Neural crest cell (in vitro differentiated cells): ENCODE results near the gene HBM. TPM values are rescaled to one million over a fixed set of nuclear protein-coding genes. Genes with fewer than 3 reads are reported as not detected.

Experiments used
- DNase-seq: peaks from one replicate; pipeline ENCODE4 v3.0.0; 2021; ENCODE audit warnings: low read depth, mixed read lengths, low spot score
- H3K27ac Mint-ChIP-seq: one replicate; pipeline ENCODE4 v1.8.0; 2021; ENCODE audit warnings: mild to moderate bottlenecking, mixed read lengths; ENCODE audit not compliant: unreplicated experiment
- H3K27me3 Mint-ChIP-seq: 2 replicates; pipeline ENCODE4 v1.8.0; 2021; ENCODE audit warnings: low read depth, mild to moderate bottlenecking, mixed read lengths
- H3K36me3 Mint-ChIP-seq: 2 replicates; pipeline ENCODE4 v1.8.0; 2021; ENCODE audit warnings: low read depth, mild to moderate bottlenecking, mixed read lengths
- H3K4me1 Mint-ChIP-seq: 2 replicates; pipeline ENCODE4 v1.8.0; 2021; ENCODE audit warnings: mixed read lengths
- H3K4me3 Mint-ChIP-seq: one replicate; pipeline ENCODE4 v1.8.0; 2021; ENCODE audit warnings: mild to moderate bottlenecking, mixed read lengths
- H3K9me3 Mint-ChIP-seq: 2 replicates; pipeline ENCODE4 v1.8.0; 2021; ENCODE audit warnings: mixed read lengths
- CTCF ChIP-seq: fragments of 200-600 bp; sonication (generic); conservative IDR thresholded peaks from 2 replicates; pipeline ENCODE4 v1.5.0; 2021; ENCODE audit warnings: antibody characterized with exemption, mild to moderate bottlenecking
- total RNA-seq: library from RNA; stranded (reverse); gene quantifications from 2 replicates; pipeline ENCODE4 v1.2.1, GENCODE V29; 2021

HBM gene
- total RNA-seq, 1 donor from 2014 or later, result not detected

- Mint-ChIP-seq H3K36me3 (no peaks in the 10 kb centered on the region), H3K27ac (no peak overlapping the region), H3K27me3 (peaks cover 8% of the 10 kb centered on the region), H3K4me3 (peak overlapping the region; percentile 65), H3K9me3 (no peaks in the 10 kb centered on the region), H3K4me1 (peaks cover 9% of the 10 kb centered on the region)
- no peak for DNase-seq
- TF ChIP-seq CTCF, result no peak
These were observed 25.5 kb upstream of the HBM start for GRCh38 chr16:140175-140857.

- no peaks in the 10 kb centered on the region for H3K36me3 Mint-ChIP-seq
- no peaks in the 10 kb centered on the region for H3K9me3 Mint-ChIP-seq
- no peak for TF ChIP-seq CTCF
- H3K27ac Mint-ChIP-seq, result peak overlapping the region; percentile 35
- H3K27me3 Mint-ChIP-seq, result peaks cover 8% of the 10 kb centered on the region
- H3K4me1 Mint-ChIP-seq, result peaks cover 5% of the 10 kb centered on the region
- H3K4me3 Mint-ChIP-seq, result peak overlapping the region; percentile 59
- DNase-seq, result no peak
These were observed 23.3 kb upstream of the HBM start for GRCh38 chr16:142405-142967.

GRCh38 chr16:143047-143446, 22.7 kb upstream of the HBM start:
- no peak for TF ChIP-seq CTCF
- Mint-ChIP-seq H3K27me3 (peaks cover 8% of the 10 kb centered on the region), H3K27ac (no peak overlapping the region), H3K36me3 (no peaks in the 10 kb centered on the region), H3K4me3 (no peak overlapping the region), H3K9me3 (no peaks in the 10 kb centered on the region), H3K4me1 (peaks cover 5% of the 10 kb centered on the region)
- no peak for DNase-seq

GRCh38 chr16:143456-143855, 22.3 kb upstream of the HBM start:
- no peaks in the 10 kb centered on the region for H3K9me3 Mint-ChIP-seq

GRCh38 chr16:144797-145252, 21.0 kb upstream of the HBM start:
- DNase-seq, result no peak
- Mint-ChIP-seq H3K4me3 (no peak overlapping the region), H3K9me3 (no peaks in the 10 kb centered on the region), H3K27ac (no peak overlapping the region), H3K27me3 (peaks cover 25% of the 10 kb centered on the region), H3K36me3 (no peaks in the 10 kb centered on the region), H3K4me1 (no peaks in the 10 kb centered on the region)
- no peak for TF ChIP-seq CTCF

More at GRCh38 chr16:143456-143855, 22.3 kb upstream of the HBM start:
- Mint-ChIP-seq H3K27ac (no peak overlapping the region), H3K4me1 (peaks cover 5% of the 10 kb centered on the region), H3K36me3 (no peaks in the 10 kb centered on the region), H3K4me3 (no peak overlapping the region), H3K27me3 (peaks cover 12% of the 10 kb centered on the region)
- DNase-seq, result no peak
- no peak for TF ChIP-seq CTCF
